ENCODE results near the gene C16orf74. TPM values are rescaled to one million over a fixed set of nuclear protein-coding genes. Genes with fewer than 3 reads are reported as not detected.
A peak's percentile ranks its signal among the peaks of the same experiment; 100 is the strongest.

The C16orf74 gene
- total RNA-seq, 4 donors from 2014 or later, result 0.27 to 7.0 TPM; not detected in 2

GRCh38 chr16:85785927-85786326, 35.0 kb upstream of the C16orf74 start:
- WGBS, 2 donors (ENCODE audit: low coverage in 1 of 2), result 90 to 100% methylated on average over 1 to 2 of the region's 2 CpGs

DNA sequence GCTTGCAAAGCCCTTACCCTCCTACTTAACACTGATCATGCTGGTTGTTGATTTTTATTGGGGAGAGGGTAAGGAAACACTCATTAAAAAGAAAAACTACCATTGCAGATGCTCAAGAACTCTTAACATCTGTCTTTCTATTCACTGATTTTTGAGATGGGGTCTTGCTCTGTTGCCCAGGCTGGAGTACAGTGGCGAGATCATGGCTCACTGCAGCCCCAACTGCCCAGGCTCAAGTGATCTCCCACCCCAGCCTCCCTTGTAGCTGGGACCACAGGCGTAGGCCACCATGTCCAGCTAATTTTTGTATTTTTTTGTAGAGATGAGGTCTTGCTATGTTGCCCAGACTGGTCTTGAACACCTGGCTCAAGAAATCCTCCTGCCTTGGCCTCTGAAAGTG, 33.9 kb upstream of the C16orf74 start:
- no peak for DNase-seq
- Histone ChIP-seq H3K27ac (no peak overlapping the region), H3K27me3 (no peaks in the 10 kb centered on the region), H3K9me3 (no peaks in the 10 kb centered on the region), H3K36me3 (peaks cover 0 to 22% (median 9%) of the 10 kb centered on the region in 4 donors), H3K4me1 (peaks cover 0 to 9% (median 6%) of the 10 kb centered on the region in 4 donors), H3K4me3 (no peak overlapping the region)
- TF ChIP-seq POLR2A (IDR thresholded peaks at IDR 0.05) (no peak), POLR2AphosphoS5 (IDR thresholded peaks at IDR 0.05) (no peak), EP300 (IDR thresholded peaks at IDR 0.05; ENCODE audit: low read depth) (no peak)
- TF ChIP-seq, protein P1, sequence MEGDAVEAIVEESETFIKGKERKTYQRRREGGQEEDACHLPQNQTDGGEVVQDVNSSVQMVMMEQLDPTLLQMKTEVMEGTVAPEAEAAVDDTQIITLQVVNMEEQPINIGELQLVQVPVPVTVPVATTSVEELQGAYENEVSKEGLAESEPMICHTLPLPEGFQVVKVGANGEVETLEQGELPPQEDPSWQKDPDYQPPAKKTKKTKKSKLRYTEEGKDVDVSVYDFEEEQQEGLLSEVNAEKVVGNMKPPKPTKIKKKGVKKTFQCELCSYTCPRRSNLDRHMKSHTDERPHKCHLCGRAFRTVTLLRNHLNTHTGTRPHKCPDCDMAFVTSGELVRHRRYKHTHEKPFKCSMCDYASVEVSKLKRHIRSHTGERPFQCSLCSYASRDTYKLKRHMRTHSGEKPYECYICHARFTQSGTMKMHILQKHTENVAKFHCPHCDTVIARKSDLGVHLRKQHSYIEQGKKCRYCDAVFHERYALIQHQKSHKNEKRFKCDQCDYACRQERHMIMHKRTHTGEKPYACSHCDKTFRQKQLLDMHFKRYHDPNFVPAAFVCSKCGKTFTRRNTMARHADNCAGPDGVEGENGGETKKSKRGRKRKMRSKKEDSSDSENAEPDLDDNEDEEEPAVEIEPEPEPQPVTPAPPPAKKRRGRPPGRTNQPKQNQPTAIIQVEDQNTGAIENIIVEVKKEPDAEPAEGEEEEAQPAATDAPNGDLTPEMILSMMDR (IDR thresholded peaks at IDR 0.05), result no peak
- WGBS, 2 donors (ENCODE audit: low coverage in 1 of 2), result 83 to 98% methylated on average over 1 to 2 of the region's 2 CpGs
- in situ Hi-C loops (cut with MboI; ENCODE audit: low pct_ligation_motif_present in 1 of 4, low pct_unique_long_range_greater_than_20kb in 1 of 4, low sequenced_read_pairs in 3 of 4), result no loop called here
- intact Hi-C loops (cut with DNase I; ENCODE audit: low total_unique reads), result no loop called here

More at GRCh38 chr16:85785927-85786326, 35.0 kb upstream of the C16orf74 start:
- peaks cover 0 to 16% (median 5%) of the 10 kb centered on the region in 4 donors for H3K36me3 ChIP-seq
- H3K9me3 ChIP-seq, result no peaks in the 10 kb centered on the region
- no peak overlapping the region for H3K4me3 ChIP-seq
- DNase-seq, result no peak
- H3K27ac ChIP-seq, result no peak overlapping the region
- TF ChIP-seq, protein P1 (IDR thresholded peaks at IDR 0.05), result no peak
- no peak for TF ChIP-seq POLR2A (IDR thresholded peaks at IDR 0.05)
- intact Hi-C loops (cut with DNase I; ENCODE audit: low total_unique reads) (no loop called here), in situ Hi-C loops (cut with MboI; ENCODE audit: low pct_ligation_motif_present in 1 of 4, low pct_unique_long_range_greater_than_20kb in 1 of 4, low sequenced_read_pairs in 3 of 4) (no loop called here)
- peaks cover 0 to 9% (median 6%) of the 10 kb centered on the region in 4 donors for H3K4me1 ChIP-seq
- no peaks in the 10 kb centered on the region for H3K27me3 ChIP-seq

DNA sequence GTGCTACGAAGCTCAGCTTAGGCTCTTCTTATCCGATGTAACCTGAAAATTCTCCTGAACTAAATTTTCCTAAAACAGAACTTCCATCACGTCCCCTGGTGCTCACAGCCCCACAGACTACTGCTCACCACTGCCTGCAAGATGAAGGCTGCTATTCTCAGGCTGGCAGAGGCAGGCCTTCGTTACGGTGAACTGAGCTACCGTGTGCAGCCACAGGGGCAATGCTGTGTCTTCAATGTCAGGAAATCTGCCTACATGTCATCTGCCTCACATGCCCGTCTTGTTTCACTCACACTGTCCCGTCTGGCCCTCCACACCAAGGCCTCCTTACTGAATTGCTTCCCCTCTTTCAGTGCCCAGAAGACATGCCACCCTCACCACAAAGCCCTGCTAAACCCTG, 32.5 kb upstream of the C16orf74 start:
- intact Hi-C loops (cut with DNase I; ENCODE audit: low total_unique reads), result no loop called here
- in situ Hi-C loops (cut with MboI; ENCODE audit: low pct_ligation_motif_present in 1 of 4, low pct_unique_long_range_greater_than_20kb in 1 of 4, low sequenced_read_pairs in 3 of 4), result no loop called here
- H3K4me1 ChIP-seq, result peaks cover 0 to 9% (median 6%) of the 10 kb centered on the region in 4 donors
- WGBS, 2 donors (ENCODE audit: low coverage in 1 of 2), result 93 to 100% methylated on average over 1 to 8 of the region's 8 CpGs
- H3K27ac ChIP-seq, result no peak overlapping the region
- DNase-seq, result no peak
- H3K4me3 ChIP-seq, result no peak overlapping the region
- H3K9me3 ChIP-seq, result no peaks in the 10 kb centered on the region
- H3K27me3 ChIP-seq, result no peaks in the 10 kb centered on the region
- H3K36me3 ChIP-seq, result peaks cover 0 to 34% (median 16%) of the 10 kb centered on the region in 4 donors
- TF ChIP-seq POLR2AphosphoS5 (IDR thresholded peaks at IDR 0.05) (no peak), EP300 (IDR thresholded peaks at IDR 0.05; ENCODE audit: low read depth) (no peak), POLR2A (IDR thresholded peaks at IDR 0.05) (no peak)
- TF ChIP-seq, protein P1 (IDR thresholded peaks at IDR 0.05), result no peak

DNA sequence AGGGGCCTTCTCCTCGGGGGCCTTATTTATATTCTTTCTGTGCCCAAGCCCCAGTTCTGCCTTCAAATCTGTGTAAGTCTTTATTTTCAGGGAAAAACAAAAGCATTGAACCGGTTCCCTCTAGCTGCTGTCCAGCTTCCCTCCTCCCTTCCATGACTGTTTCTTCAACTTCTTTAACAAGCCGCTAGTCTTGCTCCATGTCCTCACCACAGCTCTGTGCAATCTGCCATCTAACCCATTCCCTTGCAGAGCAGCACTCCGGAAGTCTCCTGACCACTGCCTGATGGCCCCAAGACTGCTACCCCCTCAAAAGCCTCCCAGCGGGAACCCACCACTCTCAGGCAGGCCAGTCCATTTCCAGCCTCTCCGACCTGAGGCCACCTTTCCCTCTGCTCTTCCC, 31.6 kb upstream of the C16orf74 start:
- H3K9me3 ChIP-seq, result no peaks in the 10 kb centered on the region
- TF ChIP-seq POLR2A (IDR thresholded peaks at IDR 0.05) (no peak), EP300 (IDR thresholded peaks at IDR 0.05; ENCODE audit: low read depth) (no peak), POLR2AphosphoS5 (IDR thresholded peaks at IDR 0.05) (no peak)
- TF ChIP-seq, protein P1 (IDR thresholded peaks at IDR 0.05), result no peak
- WGBS, 2 donors (ENCODE audit: low coverage in 1 of 2), result 64 to 78% methylated on average over 3 to 6 of the region's 6 CpGs
- H3K4me3 ChIP-seq, result no peak overlapping the region
- no peaks in the 10 kb centered on the region for H3K27me3 ChIP-seq
- H3K4me1 ChIP-seq, result peaks cover 0 to 9% (median 6%) of the 10 kb centered on the region in 4 donors
- intact Hi-C loops (cut with DNase I; ENCODE audit: low total_unique reads), result no loop called here
- peak overlapping the region in 2 of 4 donors; percentile 11 to 37 for H3K27ac ChIP-seq
- in situ Hi-C loops (cut with MboI; ENCODE audit: low pct_ligation_motif_present in 1 of 4, low pct_unique_long_range_greater_than_20kb in 1 of 4, low sequenced_read_pairs in 3 of 4), result no loop called here
- peaks cover 0 to 30% (median 14%) of the 10 kb centered on the region in 4 donors for H3K36me3 ChIP-seq
- DNase-seq, result no peak

Measured in transverse colon (tissue), 4 donors.